Activated gamma-delta T cell (primary cell): ENCODE results near the gene KCTD11.
"Not testable (repeated sequence)": the region's sequence is repeated elsewhere in the genome, so short reads cannot be mapped to it uniquely, and the experiment has no call there.

ENCODE experiments used
- DNase-seq: peaks from one replicate; lab custom pipeline; 2025; lab: John Stamatoyannopoulos, UW

KCTD11 gene

DNA sequence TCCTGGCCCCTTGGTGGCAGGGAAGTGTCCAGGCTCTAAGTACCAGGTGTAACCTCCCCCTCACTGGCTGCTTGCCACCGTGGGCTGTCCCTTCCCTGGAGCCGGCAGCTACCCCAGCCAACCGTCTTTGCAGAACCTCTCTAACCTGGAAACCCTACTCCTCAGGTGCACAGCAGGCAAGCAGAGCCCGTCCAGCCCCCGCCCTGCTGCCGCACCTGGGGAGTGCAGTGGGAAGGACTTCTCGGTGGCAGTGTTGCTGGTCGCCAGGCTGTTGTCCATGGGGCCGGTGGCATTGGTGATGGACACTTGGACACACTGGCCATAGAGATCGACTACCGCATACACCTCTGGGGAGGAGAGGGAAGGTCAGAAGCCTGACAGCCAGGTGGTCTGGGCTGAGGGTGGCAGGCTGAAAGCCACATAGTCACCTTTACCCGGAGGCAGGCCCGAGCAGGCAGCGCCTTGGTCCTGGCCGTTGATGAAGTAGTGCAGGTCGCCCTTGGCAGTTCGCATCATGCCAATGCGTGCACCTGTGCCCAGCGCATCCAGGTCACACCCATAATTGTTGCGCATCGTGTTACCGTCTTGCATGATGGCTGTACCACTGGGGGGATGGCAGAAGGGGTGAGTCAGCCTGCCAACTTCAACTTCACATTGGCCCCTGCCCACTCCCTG is 29.3 kb upstream of the KCTD11 start:
- DNase-seq: no peak

DNA sequence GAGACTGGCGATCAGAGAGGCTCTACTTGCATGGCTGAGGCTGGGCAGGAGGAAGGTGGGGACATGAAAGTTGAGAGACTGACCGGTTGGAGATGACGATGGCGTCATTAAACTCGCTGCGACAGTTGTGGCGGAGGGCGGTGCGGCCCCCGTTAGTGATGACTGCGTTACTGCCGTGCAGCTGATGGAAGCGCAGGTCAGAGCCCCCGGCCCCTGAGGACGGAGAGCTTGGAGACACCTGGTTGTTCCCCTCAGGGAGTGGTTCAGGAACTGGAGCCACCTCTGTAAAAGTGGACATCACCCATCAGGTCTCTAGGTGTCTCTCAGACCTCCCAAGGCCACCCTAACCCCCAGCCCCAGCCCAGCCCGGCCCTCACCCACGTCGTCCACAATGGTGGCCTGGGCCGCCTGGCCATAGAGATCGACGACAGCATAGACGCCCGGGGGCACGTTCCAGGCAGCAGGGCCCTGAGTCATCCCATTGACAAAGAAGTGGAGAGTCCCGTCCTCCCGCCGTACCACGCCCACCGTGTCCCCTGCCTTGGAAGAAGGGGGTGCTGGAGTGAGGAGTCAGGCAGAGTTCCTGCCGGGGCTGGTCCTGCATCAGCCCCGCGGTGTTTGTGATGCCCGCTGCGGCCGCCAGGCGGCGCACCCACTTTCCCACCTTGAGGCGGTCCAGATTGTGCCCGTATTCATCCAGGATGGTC is 28.1 kb upstream of the KCTD11 start:
- peak; percentile 40 for DNase-seq

DNA sequence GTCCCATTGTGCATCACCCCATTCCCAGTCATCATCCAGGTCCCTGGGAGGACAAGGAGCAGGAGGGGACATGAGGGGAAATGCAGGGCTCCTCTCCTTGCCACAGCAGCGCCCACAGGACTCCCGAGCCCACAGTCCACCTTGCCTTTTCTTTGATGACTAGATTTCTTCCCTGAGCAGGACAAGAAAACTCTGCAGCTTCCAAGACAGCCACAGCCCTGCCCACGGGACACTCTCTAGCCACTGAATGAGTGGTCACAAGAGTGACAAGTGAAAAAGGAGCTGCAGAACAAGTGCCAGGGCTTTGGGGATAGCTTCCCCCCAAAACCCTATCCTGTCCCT is 27.6 kb upstream of the KCTD11 start:
- no peak for DNase-seq

DNA sequence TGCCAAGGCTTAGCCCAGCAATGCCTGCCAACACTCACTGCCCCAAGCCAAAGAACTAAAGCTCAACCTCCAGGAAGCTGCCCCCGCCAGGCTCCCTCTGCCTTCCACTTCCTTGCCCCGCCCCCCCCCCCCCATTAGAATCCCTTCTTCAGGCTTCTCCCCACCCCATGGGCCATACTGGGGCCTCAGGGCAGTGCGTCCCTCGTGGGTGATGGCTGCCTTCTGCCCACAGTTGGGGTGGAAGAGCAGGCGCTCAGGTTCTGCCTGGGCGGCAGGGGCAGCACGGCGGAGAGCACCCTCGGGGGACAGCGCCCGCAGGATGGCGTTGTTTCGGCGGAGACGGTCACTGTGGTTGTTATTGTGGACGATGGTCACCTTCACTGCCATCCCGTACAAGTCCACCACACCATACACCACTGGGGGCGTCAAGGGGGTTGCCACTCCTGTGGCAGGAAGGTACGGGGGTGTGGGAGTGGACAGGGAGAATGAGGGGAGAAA is 26.9 kb upstream of the KCTD11 start:
- no peak for DNase-seq

DNA sequence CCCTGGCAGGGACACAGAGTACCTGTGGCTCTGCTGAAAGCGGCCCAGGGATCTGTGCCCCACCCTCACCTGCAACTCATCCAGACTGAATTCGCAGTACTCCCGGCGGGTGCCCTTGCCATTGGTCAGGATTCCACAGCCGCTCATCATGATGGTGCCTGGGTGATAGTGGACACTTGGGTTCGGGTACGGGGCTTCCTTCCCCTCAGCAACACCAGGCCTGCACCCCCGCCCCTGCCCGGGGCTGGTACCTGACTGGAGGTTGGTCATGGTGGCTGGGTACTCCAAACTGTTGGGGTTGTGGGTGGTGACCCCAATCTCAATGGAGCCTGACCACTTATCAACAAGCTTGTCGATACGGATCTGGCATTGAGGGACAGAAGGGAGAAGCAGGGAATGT is 25.8 kb upstream of the KCTD11 start:
- DNase-seq: no peak

DNA sequence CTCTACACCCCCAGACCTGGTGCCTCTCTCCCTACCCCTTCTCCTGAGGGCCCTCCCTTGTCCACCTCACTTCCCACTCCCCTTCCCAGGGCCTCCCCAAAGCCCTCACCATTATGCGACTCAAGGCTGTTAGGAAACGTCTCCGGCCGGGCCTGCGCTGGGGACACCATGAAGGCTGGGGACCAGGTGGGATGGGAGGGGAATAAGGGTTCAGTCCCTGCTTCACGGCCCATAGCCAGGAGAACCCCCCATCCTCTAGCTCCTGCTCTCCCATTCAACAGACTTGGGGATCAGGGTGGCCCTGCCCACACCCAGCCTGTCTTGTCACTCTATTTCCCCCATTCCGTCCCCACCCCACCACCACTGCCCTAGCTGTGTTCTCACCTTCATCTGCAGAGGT is 24.9 kb upstream of the KCTD11 start:
- no peak for DNase-seq

DNA sequence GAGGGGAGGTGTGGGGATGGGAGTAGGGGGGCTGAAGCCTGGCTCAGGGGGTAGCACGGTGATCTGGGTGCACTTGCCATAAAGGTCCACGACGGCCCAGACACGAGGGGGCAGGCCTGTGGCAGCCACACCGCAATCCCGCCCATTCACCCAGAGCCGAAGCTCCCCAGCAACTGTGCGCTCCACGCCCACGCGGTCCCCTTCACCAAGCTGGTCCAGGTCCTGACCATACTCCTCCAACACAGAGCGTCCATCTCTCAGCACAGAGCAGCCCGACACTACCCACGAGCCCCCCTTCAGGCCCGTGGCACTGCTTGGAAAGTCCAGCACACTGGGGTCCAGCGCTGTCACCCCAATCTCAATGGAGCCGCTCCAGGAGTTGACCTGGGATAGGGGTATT is 24.5 kb upstream of the KCTD11 start:
- DNase-seq: no peak

DNA sequence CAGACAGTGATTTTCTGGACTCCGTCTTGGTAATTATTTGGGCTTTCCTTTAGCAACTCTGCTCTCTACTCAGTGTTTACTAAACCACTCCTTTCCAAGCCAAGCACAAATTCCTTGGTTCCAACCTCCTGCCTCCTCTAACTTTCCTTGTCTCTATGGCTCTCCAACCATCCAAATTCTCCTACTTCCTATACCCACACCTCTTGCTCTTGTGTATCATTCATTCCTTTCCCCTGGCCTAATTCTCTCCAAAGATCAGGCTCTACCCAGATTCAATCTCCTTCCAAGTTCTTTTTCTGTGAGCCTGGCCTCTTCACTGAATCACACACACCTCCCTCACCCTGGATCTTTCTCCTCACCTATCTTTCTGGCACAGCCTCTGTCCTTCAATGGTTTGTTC is 24.0 kb upstream of the KCTD11 start:
- no peak for DNase-seq

DNA sequence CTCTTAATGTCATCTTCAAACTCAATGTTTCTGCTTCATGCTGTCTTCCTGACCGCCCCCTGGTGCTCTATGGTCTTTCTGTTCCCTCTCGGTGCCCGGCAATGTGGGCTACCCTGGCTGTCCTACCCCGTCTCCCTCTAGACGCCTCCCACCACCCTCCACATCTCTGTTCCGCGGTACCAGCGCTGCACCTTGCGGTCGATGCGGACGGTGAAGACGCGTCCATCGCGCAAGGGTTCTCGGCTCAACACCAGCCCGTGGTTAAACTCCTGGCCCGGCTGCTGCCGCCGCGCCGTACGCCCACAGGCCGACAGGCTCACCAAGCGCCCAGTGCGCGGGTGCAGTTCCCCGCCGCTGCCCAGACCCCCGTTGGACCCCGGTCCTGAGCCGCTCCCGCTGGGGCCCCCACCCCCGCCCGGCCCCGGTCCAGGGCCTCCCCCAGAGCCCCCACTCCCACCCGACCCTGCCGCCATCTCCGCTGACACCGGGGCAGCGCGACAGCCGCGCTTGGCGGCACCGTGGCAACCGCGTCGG is 23.1 kb upstream of the KCTD11 start, which contains the start of gene NEURL4:
Gene NEURL4 (minus strand): TSS at position 496 of the 534 bp plus-strand sequence. CDS start 23 bp downstream, at position 473.
- no peak for DNase-seq

DNA sequence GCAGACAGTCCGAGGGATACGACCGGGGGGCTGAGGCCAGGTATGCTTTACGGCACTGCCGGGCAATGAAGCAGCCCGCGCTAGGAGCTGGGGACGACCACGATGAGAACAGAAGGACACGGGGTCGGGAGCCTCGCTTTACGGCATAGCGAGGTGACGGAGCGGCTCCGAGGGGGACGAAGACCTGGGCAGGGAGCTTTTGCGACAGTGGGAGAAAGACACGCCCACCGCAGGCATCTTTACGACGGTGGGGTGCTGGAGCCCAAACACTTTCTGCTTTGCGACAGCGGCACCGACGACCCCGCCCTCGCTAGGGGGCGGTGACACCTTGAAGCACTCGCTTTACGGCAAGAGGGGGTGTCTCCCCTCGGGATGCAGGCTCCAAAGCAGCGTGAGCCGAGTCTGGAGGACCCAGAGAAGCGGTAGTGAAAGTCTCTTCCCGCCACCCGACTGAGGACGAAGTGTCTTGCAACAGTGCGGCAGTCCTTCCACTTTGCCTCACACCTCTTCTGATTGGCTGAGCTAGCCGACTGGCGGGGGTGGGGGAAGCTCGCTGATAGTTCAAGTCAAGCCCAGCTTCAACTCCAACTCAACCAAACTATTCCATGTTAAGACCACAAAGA is 22.5 kb upstream of the KCTD11 start:
- peak; percentile 85 for DNase-seq

DNA sequence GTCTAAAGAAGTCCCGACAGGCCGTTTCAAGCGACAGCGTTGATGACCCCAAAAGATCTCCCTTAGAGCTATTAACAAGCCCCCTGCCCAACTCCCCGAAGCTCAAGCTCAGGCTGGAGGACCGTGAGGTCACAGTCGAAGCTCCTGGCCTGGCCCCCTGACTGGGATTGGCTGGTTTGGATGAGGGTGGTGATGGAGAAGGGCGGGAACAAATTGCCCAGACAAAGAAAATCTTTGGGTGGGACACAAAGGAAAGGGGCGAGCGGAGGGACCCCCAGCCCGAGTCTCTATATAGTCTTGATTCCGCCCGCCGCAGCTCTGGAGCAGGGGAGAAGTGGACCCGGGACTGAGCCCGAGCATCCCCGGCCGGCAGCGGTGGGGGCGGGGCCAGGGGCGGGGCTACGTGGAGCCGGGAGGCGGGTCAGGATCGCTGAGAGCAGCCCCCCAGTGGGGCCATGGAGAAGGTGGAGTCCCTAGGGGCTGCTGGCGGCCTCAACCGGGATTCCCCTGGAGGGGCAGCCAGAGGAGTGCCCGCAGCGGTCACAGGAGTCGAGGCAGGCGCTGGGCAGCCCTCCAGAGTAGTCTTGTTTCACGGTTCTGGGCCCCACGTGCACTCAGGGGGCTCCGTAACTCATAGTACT is 21.8 kb upstream of the KCTD11 start:
- DNase-seq: peak; percentile 61

DNA sequence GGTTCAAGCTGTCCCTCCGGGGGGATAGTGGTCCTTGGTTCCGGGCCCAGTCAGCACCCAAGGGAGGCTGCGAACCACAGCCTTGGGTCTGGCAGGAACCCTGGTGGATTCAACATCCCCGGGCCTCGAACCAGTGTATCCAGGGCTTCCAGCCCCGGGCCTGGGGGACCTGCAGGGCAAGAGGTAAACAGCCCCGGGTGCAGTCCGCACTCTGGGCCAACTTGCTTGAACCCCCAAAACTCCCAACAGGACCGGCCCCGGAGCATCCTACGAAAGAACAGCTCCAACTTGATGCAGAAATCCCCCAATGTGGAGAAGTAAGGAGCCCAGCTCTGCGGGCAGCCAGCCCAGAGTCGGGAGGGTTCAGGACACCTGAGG is 21.3 kb upstream of the KCTD11 start:
- DNase-seq: no peak

DNA sequence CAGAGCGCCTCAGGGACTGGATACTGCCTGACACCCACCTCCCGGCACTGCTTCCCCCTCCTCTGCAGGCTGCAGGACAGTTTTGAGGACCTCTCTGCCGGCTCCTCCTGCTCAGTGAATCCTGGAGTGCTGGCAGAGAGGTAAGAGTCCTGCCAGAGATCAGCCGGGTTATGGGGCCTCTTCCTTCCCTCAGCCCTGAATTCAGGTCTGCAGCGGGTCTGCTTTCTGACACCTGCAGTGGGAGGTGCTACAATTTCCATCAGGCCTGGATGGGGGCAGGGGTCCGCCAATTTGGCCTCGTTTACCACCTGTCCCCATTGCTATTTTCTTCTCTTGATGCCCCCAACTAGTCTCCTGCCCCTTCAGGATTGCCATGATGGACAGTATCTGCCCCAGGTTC is 19.9 kb upstream of the KCTD11 start:
- no peak for DNase-seq

DNA sequence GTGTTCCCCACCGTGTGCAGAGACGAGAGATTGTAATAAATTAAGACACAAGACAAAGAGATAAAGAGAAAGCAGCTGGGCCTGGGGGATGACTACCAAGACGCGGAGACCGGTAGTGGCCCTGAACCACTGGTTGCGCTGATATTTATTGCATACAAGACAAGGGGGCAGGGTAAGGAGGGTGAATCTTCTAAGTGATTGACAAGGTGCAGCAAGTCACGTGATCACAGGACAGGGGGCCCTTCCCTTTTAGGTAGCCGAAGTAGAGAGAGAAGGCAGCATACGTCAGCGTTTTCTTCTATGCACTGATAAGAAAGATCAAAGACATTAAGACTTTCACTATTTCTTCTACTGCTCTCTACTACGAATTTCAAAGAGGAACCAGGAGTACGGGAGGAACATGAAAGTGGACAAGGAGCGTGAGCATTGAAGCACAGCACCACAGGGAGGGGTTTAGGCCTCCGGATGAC is 19.3 kb upstream of the KCTD11 start:
- DNase-seq: not testable (repeated sequence)

DNA sequence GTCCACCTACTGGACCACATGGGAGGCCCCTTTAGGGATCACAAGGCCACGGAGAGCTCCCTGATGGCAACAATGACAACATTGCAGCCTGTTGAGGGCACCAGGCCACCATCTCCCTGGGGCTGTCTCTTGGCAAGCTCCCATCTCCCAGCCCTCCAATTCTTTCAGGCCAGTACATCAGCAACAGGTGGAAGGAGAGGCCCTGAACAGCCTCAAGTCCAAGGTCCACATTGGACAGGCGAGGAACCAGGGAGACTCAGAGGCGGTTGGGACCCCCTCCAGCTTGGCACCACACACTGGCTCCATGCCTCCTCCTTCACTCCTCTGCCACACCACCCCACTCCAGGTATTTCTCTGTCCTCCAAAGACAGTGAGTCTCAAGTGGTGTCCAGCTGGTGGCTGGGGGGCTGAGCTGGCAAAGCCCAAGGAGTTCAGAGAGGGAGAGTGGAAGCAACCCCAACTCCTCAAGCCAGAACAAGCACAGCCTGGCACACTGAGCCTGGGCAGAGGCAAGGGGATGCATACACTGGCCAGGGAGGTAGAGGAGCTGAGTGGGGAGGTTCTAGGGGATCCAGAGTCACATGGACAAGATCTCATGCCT is 16.9 kb upstream of the KCTD11 start:
- no peak for DNase-seq

DNA sequence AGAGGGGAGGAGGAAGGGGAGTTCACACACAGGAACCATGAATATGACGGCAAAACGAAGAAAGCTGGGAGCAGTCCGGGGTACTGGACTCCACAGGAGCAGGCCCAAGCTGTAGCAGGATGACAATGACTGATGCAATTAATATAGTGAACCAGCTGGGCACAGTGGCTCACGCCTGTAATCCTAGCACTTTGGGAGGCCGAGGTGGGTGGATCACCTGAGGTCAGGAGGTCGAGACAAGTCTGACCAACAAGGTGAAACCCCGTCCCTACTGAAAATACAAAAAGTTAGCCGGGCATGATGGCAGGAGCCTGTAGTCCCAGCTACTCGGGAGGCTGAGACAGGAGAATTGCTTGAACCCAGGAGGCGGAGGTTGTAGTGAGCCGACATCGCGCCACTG is 16.2 kb upstream of the KCTD11 start:
- DNase-seq: not testable (repeated sequence)

DNA sequence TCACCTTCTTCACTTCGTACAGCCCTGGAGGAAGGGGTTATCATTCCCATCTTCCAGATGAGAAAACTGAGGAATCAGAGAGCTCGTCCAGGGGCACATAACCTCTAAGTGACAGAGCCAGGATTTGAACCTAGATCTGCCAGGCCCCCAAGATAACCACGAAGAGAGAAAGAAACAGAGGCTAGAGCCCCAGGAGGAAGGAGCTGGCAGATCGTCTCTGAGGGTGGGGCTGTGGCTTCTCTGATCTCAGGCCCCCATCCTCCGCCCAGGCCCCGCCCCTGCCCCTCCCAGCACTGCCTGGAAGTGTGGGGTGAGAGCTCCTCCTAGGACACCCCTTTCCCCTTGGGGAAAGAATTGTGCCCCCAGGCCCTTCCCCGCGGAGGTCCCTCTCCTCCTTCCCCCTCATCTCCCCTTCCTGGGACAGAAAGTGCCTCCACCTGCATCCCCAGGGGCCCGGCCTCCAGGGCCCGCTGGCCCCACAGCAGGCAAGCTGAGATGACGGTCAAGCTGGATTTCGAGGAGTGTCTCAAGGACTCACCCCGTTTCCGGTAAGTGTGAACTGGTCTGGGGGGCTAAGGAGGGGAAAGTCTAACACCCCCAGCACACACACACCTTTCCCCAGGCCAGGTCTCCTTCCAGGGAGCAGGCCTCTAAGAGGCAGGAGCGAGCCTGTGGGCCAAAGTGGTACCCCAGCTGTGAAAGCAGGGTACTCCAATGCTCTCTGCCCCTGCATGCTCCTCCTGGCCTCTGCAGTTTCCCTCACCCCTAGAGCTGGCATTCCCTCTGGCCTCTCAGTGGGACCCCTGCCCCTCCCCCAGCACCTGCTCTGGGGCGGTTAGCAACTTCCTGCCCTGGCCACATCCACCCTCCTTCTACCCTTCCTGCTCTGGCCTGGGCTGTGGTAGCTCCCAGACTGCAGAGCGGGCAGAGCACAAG is 15.5 kb upstream of the KCTD11 start, which contains the start of gene ACAP1:
Gene ACAP1 (plus strand): TSS at position 290 of the 936 bp plus-strand sequence. CDS start 206 bp downstream, at position 496.
- DNase-seq: peak; percentile 60

DNA sequence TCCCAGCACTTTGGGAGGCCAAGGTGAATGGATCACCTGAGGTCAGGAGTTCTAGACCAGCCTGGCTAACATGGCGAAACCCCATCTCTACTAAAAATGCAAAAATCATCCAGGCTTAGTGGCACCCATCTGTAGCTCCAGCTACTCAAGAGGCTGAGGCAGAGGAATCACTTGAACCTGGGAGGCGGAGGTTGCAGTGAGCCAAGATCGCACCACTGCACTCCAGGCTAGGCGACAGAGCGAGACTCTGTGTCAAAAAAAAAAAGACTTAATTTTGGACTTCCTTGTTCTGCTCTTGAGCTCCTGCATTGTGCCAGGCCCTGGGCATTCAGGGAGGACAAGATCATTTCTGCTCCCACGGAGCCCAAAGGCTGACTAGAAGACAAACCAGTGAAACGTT is 14.4 kb upstream of the KCTD11 start:
- DNase-seq: not testable (repeated sequence)

DNA sequence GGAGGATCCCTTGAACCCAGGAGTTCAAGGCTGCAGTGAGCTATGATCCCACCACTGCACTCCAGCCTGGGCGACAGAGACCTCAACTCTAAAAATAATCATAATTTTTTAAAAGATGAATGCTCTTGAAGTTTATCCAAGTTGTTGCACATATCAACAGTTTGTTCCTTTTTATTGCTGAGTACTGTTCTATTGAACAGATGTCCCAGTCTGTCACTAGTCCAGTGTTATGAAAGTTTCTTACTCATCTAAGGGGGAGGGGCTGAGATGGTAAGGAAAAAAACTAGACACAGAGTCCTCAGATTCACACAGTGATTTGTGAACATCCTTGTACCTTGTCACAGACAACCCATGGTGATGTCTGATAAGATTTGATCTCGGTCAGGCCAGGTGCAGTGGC is 11.8 kb upstream of the KCTD11 start:
- no peak for DNase-seq

DNA sequence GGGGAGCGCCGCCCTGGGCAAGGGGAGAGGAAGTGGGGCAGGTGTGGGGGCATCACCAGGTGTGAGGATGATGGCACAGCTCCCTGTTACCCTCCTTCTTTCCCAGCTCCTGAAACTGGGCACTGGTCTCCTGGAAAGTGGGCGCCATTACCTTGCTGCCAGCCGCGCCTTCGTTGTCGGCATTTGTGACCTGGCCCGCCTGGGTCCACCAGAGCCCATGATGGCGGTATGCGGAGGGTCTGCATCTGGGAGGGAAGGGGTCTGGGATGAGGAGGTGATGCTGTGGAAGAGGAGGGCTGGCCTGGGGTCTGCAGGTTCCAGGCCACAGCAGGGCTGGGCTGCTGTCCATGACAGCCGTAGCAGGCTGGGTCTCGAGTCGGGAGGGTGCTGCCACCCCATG is 10.1 kb upstream of the KCTD11 start:
- no peak for DNase-seq

DNA sequence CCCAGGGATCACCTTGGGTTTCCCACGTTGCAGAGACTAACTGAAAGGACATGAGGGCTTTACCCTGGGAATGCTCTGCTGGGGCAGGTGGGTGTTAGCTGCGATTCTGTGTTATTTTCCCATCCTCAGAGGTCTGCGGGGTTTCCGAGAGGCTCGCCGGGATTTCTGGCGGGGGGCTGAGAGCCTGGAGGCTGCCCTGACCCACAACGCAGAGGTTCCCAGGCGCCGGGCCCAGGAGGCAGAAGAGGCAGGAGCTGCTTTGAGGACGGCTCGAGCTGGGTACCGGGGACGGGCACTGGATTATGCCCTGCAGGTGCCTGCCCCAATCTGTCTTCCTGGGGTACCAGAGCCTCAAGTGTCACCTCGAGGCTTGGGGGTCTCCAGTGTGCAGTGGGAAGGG is 8.7 kb upstream of the KCTD11 start:
- no peak for DNase-seq
